Sigmoid colon (tissue), 7 donors: ENCODE results near the gene MRPL36. TPM values are rescaled to one million over a fixed set of nuclear protein-coding genes. Genes with fewer than 3 reads are reported as not detected.

Experiments used
- DNase-seq: peaks from one replicate; pipeline ENCODE4 v3.0.0-alpha.2; 2019
- H3K27ac ChIP-seq, 4 donors: fragments of 200-600 bp; sonication (generic); one replicate each; pipeline ENCODE4 v1.5.1; 2016 to 2019; ENCODE audit warnings: mild to moderate bottlenecking in 1 of 4
- H3K27me3 ChIP-seq, 3 donors: fragments of 200-600 bp; sonication (generic); one replicate each; pipeline ENCODE4 v1.5.1; 2019; ENCODE audit warnings: mild to moderate bottlenecking in 1 of 3
- H3K36me3 ChIP-seq, 4 donors: fragments of 200-600 bp; sonication (generic); one replicate each; pipeline ENCODE4 v1.5.1; 2016 to 2019
- H3K4me1 ChIP-seq, 4 donors: fragments of 200-600 bp; sonication (generic); one replicate each; pipeline ENCODE4 v1.5.1; 2017 to 2019
- H3K4me3 ChIP-seq, 4 donors: fragments of 200-600 bp; sonication (generic); one replicate each; pipeline ENCODE4 v1.5.1; 2017 to 2019; ENCODE audit warnings: mild to moderate bottlenecking in 2 of 4, moderate library complexity in 1 of 4
- H3K9me3 ChIP-seq, 4 donors: fragments of 200-600 bp in 3 of 4; sonication (generic) in 3 of 4; one replicate each; pipeline versions ENCODE4 v1.5.1 to v1.6.1; 2013 to 2019
- EP300 ChIP-seq, 4 donors: sonication (generic); formaldehyde crosslinking; IDR thresholded peaks; one replicate each; pipeline ENCODE4 v1.6.1; 2017; ENCODE audit warnings: antibody characterized with exemption in 4 of 4
- POLR2A ChIP-seq, 2 donors: fragments of 450-650 bp; IDR thresholded peaks; one replicate each; pipeline ENCODE4 v1.6.1; 2016; ENCODE audit warnings: antibody characterized with exemption in 2 of 2, mild to moderate bottlenecking in 2 of 2, moderate library complexity in 2 of 2
- POLR2AphosphoS5 ChIP-seq, 4 donors: sonication (generic); formaldehyde crosslinking; IDR thresholded peaks; one replicate each; pipeline ENCODE4 v1.6.1; 2017; ENCODE audit warnings: antibody characterized with exemption in 4 of 4
- WGBS, 2 donors: extraction: QIAGEN DNeasy Blood & Tissue Kit; methylation state at CpG; one replicate each; pipeline ENCODE4 v1.1.7; 2013; 5-methylcytosine and 5-hydroxymethylcytosine counted together
- intact Hi-C: fragments of 100-400 bp; cut with DNase I; formaldehyde crosslinking; loops from one replicate; pipeline ENCODE4 v1.15.1; 2023
- polyA plus RNA-seq, 3 donors: library from polyadenylated mRNA; stranded (reverse); fragments of 200-250 nt; gene quantifications; one replicate each; pipeline ENCODE4 v1.2.3, GENCODE V29; 2013
- total RNA-seq, 4 donors: library from RNA; depleted of rRNA; stranded (reverse); fragments of >200 nt; gene quantifications; one replicate each; pipeline ENCODE4 v1.1.0, GENCODE V29; 2016
- TF ChIP-seq, protein P1 (sequence below), 4 experiments: fragments of 450-650 bp in 3 of 4; fragments of 200-600 bp in 1 of 4; IDR thresholded peaks; one replicate each; pipeline ENCODE4 v1.5.1; 2016 to 2019; ENCODE audit warnings: antibody characterized with exemption in 4 of 4, mild to moderate bottlenecking in 3 of 4, moderate library complexity in 2 of 4
- donor health status: healthy with polysubstance abuse.
- donor health status: Bipolar disorder and iron deficiency.
- donor health status: healthy.

Gene MRPL36
- total and polyA plus RNA-seq, 7 donors: 32.4 to 77.9 (median 59.4) TPM

DNA sequence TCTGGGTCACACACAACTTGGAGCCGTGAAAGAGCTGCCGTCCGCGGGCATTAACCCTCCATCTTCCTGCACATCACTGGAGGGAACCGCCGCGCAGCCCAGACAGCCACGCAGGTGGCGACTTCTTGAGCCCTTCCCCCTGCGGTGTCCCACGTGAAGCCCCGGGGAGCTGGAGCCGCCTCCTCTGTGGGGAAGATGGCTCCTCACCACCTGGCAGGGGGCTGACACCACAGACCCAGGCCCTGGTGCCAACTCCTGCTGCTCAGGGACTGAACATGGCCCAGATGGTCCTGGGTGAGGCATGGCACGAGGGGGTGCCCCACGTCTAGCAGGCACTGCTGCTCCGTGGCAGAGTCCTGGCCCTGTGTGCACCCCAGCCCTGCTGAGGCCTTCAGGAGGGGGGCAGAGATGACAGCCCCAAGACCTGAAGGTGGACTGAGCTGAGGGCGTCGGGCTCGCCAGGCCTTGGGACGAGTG is 40.5 kb upstream of the MRPL36 start:
- TF ChIP-seq POLR2A (IDR thresholded peaks at IDR 0.05) (no peak), EP300 (IDR thresholded peaks at IDR 0.05) (no peak)
- TF ChIP-seq, protein P1, sequence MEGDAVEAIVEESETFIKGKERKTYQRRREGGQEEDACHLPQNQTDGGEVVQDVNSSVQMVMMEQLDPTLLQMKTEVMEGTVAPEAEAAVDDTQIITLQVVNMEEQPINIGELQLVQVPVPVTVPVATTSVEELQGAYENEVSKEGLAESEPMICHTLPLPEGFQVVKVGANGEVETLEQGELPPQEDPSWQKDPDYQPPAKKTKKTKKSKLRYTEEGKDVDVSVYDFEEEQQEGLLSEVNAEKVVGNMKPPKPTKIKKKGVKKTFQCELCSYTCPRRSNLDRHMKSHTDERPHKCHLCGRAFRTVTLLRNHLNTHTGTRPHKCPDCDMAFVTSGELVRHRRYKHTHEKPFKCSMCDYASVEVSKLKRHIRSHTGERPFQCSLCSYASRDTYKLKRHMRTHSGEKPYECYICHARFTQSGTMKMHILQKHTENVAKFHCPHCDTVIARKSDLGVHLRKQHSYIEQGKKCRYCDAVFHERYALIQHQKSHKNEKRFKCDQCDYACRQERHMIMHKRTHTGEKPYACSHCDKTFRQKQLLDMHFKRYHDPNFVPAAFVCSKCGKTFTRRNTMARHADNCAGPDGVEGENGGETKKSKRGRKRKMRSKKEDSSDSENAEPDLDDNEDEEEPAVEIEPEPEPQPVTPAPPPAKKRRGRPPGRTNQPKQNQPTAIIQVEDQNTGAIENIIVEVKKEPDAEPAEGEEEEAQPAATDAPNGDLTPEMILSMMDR (IDR thresholded peaks at IDR 0.05): no peak
- H3K27me3 ChIP-seq: peaks cover 6 to 65% (median 14%) of the 10 kb centered on the region in 3 donors
- no peaks in the 10 kb centered on the region for H3K9me3 ChIP-seq
- no peaks in the 10 kb centered on the region for H3K4me1 ChIP-seq
- no peak overlapping the region for H3K4me3 ChIP-seq
- intact Hi-C loops: no loop called here
- no peaks in the 10 kb centered on the region for H3K36me3 ChIP-seq
- DNase-seq: no peak
- H3K27ac ChIP-seq: no peak overlapping the region
- 83 to 87% methylated on average over 20 of the region's 20 CpGs for WGBS, 2 donors

DNA sequence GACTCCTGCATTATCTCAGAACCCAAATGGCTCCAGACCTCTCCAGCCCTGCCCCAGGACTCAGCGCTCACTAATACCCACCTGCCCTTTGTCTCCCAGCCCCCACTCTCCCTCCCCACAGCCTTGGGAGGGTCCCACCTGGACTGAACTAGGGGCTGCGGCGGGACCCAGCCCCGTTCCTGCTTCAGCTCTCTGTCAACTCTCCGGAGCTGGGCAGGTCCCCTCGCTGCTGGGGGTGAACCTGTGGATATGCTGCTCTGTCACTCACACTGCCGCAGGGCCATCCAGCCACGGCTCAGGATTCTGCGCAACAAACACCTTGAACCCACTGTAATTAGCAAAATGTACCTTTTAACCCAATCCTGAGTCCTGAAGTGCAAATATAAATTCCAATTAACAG is 38.4 kb upstream of the MRPL36 start:
- Histone ChIP-seq H3K9me3 (no peaks in the 10 kb centered on the region), H3K36me3 (no peaks in the 10 kb centered on the region), H3K4me1 (no peaks in the 10 kb centered on the region), H3K27me3 (peaks cover 6 to 49% (median 14%) of the 10 kb centered on the region in 3 donors), H3K4me3 (no peak overlapping the region), H3K27ac (no peak overlapping the region)
- DNase-seq: no peak
- TF ChIP-seq POLR2AphosphoS5 (IDR thresholded peaks at IDR 0.05) (no peak), POLR2A (IDR thresholded peaks at IDR 0.05) (no peak), EP300 (IDR thresholded peaks at IDR 0.05) (no peak)
- TF ChIP-seq, protein P1 (IDR thresholded peaks at IDR 0.05): no peak
- 75% methylated on average over 9 of the region's 9 CpGs for whole genome bisulfite sequencing, 2 donors
- intact Hi-C loops: no loop called here

DNA sequence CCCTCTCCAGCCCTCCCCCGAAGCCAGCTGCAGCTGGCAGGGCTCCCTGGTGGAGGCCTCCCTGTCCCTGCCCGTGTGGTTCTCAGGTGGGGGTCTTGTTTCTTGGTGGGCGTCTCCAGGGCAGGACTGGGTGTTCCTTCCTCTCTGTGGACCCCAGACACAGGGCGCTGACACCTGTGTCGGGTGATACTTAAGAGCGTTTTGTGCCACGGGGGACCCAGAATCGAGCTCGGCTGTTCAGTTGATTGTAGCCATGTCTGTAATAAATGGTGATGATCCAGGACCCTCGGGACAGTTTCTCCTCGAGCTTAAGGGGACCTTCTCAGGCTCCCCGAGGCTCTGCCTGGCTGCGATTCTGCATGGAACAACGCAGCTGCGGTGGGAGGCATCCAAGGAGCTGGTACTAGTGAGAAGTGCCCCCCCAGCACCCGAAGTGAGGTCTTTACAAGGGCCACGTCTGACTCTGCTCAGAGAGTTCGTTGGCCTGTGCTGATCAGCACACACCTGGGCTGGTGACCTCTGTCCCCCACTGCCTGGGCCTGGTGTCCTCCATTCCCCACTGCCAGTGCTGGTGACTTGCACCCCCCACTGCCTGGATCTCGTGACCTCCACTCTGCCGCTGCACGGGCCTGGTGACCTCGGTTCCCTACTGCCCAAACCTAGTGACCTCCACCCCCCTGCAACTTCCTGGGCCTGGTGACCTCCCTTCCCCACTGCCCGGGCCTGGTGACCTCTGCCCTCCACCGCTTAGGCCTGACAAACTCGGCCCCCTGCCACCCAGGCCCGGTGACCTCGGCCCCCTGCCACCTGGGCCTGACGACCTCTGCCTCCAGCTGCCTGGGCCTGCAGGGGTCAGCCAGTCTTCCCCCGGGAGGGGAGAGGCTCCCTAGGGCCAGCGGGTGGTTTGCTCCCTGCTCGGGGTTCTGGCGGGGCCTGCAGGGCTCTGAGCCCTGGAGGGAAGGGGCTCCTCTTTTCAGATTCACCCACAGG is 37.5 kb upstream of the MRPL36 start:
- Histone ChIP-seq H3K9me3 (no peaks in the 10 kb centered on the region), H3K27me3 (peaks cover 6 to 48% (median 14%) of the 10 kb centered on the region in 3 donors), H3K36me3 (no peaks in the 10 kb centered on the region), H3K4me1 (no peaks in the 10 kb centered on the region), H3K27ac (no peak overlapping the region), H3K4me3 (no peak overlapping the region)
- no peak for DNase-seq
- TF ChIP-seq EP300 (IDR thresholded peaks at IDR 0.05): no peak
- no peak for TF ChIP-seq POLR2AphosphoS5 (IDR thresholded peaks at IDR 0.05)
- no peak for TF ChIP-seq POLR2A (IDR thresholded peaks at IDR 0.05)
- TF ChIP-seq, protein P1 (IDR thresholded peaks at IDR 0.05): no peak
- 74 to 80% methylated on average over 32 of the region's 32 CpGs for WGBS, 2 donors
- intact Hi-C loops: no loop called here

DNA sequence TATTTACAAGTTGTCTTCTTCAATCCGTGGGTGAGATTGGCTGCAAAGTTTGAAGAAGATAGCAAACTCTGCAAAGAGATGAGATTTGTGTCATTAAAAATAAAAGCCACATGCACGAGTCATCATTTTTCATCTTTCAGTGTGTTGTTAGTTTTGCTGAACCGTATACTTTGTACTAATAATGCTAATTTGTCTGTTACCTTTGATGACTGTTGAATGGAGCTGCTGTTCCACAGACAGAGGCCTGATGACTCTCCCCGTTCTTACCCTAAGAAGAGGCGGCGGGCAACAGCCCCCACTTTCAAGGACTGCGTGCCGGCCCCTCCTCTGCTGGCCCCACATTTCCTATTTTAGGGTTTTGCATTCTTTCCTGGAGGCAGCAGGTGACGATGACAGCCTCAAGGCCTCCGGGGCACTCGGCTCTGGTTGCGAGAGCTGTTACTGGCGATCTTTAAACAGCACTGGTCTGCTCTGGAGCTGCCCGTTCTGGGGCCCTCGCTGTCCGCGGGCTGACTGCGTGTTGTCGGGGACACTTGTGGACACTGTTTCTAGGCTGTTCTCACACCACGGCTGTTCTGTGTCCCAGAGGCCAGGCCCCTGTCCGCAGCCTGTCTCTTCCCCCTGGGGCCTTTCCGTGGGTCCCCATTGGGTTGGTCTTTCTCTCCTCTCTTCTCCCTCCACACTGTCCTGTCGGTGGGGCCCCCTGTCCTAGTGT is 36.7 kb upstream of the MRPL36 start:
- no peak overlapping the region for H3K4me3 ChIP-seq
- WGBS, 2 donors: 65 to 66% methylated on average over 23 of the region's 23 CpGs
- H3K27me3 ChIP-seq: peaks cover 6 to 40% (median 14%) of the 10 kb centered on the region in 3 donors

More for the DNA sequence above, 36.7 kb upstream of the MRPL36 start:
- no peak for DNase-seq
- Histone ChIP-seq H3K9me3 (no peaks in the 10 kb centered on the region), H3K27ac (no peak overlapping the region), H3K36me3 (no peaks in the 10 kb centered on the region), H3K4me1 (no peaks in the 10 kb centered on the region)
- intact Hi-C loops: no loop called here
- TF ChIP-seq EP300 (IDR thresholded peaks at IDR 0.05): no peak
- TF ChIP-seq POLR2AphosphoS5 (IDR thresholded peaks at IDR 0.05): no peak
- TF ChIP-seq, protein P1 (IDR thresholded peaks at IDR 0.05): no peak
- no peak for TF ChIP-seq POLR2A (IDR thresholded peaks at IDR 0.05)
